Ramos (cell line): ENCODE results near the gene OTX2.

Experiments
- in situ Hi-C: fragments of 300-500 bp; cut with MboI; formaldehyde crosslinking; loops from one replicate; pipeline ENCODE4 v1.14.3; 2022; ENCODE audit warnings: low sequenced_read_pairs; ENCODE audit not compliant: unreplicated experiment

OTX2 gene

GRCh38 chr14:56810147-56810719 lies at the start of gene OTX2:
Gene OTX2 (minus strand): TSS chr14:56810479. CDS start chr14:56805456, 5,023 bp downstream.
- in situ Hi-C loops: no loop called here

- in situ Hi-C loops: no loop called here
These were observed 48.1 kb upstream of the OTX2 start for GRCh38 chr14:56858422-56858821.

- in situ Hi-C loops: no loop called here
These were observed 46.9 kb upstream of the OTX2 start for GRCh38 chr14:56857216-56857615.

GRCh38 chr14:56855891-56856461 lies 45.7 kb upstream of the OTX2 start:
- in situ Hi-C loops: no loop called here

- in situ Hi-C loops: no loop called here
These were observed 44.0 kb upstream of the OTX2 start for GRCh38 chr14:56854325-56854724.

GRCh38 chr14:56846970-56847930 lies 37.0 kb upstream of the OTX2 start:
- in situ Hi-C loops: no loop called here

GRCh38 chr14:56844406-56845002 lies 34.2 kb upstream of the OTX2 start:
- in situ Hi-C loops: no loop called here

GRCh38 chr14:56841611-56842010 lies 31.3 kb upstream of the OTX2 start:
- in situ Hi-C loops: no loop called here

- in situ Hi-C loops: no loop called here
These were observed 29.9 kb upstream of the OTX2 start for GRCh38 chr14:56840221-56840620.

GRCh38 chr14:56829151-56829550 lies 18.9 kb upstream of the OTX2 start:
- in situ Hi-C loops: no loop called here

GRCh38 chr14:56826214-56826613 lies 15.9 kb upstream of the OTX2 start:
- in situ Hi-C loops: no loop called here

- in situ Hi-C loops: no loop called here
These were observed 11.7 kb upstream of the OTX2 start for GRCh38 chr14:56821805-56822610.

- in situ Hi-C loops: no loop called here
These were observed 10.9 kb upstream of the OTX2 start for GRCh38 chr14:56821177-56821576.

GRCh38 chr14:56817396-56817921 lies 7.2 kb upstream of the OTX2 start:
- in situ Hi-C loops: no loop called here

GRCh38 chr14:56816574-56817391 lies 6.5 kb upstream of the OTX2 start:
- in situ Hi-C loops: no loop called here

GRCh38 chr14:56815745-56816144 lies 5.5 kb upstream of the OTX2 start:
- in situ Hi-C loops: no loop called here

- in situ Hi-C loops: no loop called here
These were observed 4.9 kb upstream of the OTX2 start for GRCh38 chr14:56814969-56815700.

- in situ Hi-C loops: no loop called here
These were observed 4.3 kb upstream of the OTX2 start for GRCh38 chr14:56814519-56814959.
